Parathyroid adenoma (tissue), 2 donors: ENCODE measurements around the gene SENP2.

Source experiments
- H2AFZ ChIP-seq: fragments of 300-600 bp; sonication (generic); one replicate; pipeline ENCODE4 v1.7.0; 2017; ENCODE audit warnings: antibody characterized with exemption, mild to moderate bottlenecking
- H3K27ac ChIP-seq: fragments of 300-600 bp; sonication (generic); one replicate; pipeline ENCODE4 v1.7.0; 2017
- H3K27me3 ChIP-seq: fragments of 300-600 bp; sonication (generic); one replicate; pipeline ENCODE4 v1.7.0; 2017; ENCODE audit warnings: low read length; ENCODE audit not compliant: control insufficient read depth, insufficient read depth
- H3K36me3 ChIP-seq: fragments of 300-600 bp; sonication (generic); one replicate; pipeline ENCODE4 v1.7.0; 2017; ENCODE audit warnings: low read length; ENCODE audit not compliant: control insufficient read depth, insufficient read depth
- H3K4me1 ChIP-seq: fragments of 300-600 bp; sonication (generic); one replicate; pipeline ENCODE4 v1.7.0; 2017; ENCODE audit warnings: control low read depth
- H3K4me2 ChIP-seq: fragments of 300-600 bp; sonication (generic); one replicate; pipeline ENCODE4 v1.7.0; 2017; ENCODE audit warnings: low read length
- H3K4me3 ChIP-seq: fragments of 300-600 bp; sonication (generic); one replicate; pipeline ENCODE4 v1.7.0; 2017; ENCODE audit warnings: low read depth, low read length
- H3K79me2 ChIP-seq: fragments of 300-600 bp; sonication (generic); one replicate; pipeline ENCODE4 v1.7.0; 2017; ENCODE audit warnings: control low read depth
- H3K9ac ChIP-seq: fragments of 300-600 bp; sonication (generic); one replicate; pipeline ENCODE4 v1.7.0; 2017; ENCODE audit warnings: mild to moderate bottlenecking
- H3K9me3 ChIP-seq: fragments of 300-600 bp; sonication (generic); one replicate; pipeline ENCODE4 v1.7.0; 2017; ENCODE audit warnings: low read length; ENCODE audit not compliant: control insufficient read depth
- TF ChIP-seq, protein P1 (sequence below): fragments of 300-600 bp; sonication (generic); IDR thresholded peaks from one replicate; pipeline ENCODE4 v1.7.0; 2017; ENCODE audit warnings: antibody characterized with exemption, mild to moderate bottlenecking
- donor health status: primary hyperparathyroidism.

Gene SENP2

DNA sequence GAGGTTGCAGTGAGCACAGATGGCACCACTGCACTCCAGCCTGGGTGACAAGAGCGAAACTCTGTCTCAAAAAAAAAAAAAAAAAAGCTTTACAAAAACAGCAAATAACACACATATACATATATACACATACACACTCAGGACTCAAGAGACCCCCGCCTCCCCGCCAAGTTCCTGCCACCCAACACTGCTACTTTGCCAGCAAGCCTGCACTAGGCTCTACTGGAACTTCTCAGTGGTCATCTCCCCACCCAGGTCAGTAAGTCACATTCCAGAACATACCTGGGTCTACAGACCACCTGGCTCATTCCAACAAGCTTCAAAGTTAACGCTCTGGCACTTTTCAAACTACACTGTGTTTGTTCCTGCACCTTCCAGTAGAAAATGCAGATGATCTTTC lies 62.3 kb downstream of the SENP2 start:
- Histone ChIP-seq H3K4me2 (no peak overlapping the region), H3K4me1 (no peaks in the 10 kb centered on the region)
- TF ChIP-seq, protein P1, sequence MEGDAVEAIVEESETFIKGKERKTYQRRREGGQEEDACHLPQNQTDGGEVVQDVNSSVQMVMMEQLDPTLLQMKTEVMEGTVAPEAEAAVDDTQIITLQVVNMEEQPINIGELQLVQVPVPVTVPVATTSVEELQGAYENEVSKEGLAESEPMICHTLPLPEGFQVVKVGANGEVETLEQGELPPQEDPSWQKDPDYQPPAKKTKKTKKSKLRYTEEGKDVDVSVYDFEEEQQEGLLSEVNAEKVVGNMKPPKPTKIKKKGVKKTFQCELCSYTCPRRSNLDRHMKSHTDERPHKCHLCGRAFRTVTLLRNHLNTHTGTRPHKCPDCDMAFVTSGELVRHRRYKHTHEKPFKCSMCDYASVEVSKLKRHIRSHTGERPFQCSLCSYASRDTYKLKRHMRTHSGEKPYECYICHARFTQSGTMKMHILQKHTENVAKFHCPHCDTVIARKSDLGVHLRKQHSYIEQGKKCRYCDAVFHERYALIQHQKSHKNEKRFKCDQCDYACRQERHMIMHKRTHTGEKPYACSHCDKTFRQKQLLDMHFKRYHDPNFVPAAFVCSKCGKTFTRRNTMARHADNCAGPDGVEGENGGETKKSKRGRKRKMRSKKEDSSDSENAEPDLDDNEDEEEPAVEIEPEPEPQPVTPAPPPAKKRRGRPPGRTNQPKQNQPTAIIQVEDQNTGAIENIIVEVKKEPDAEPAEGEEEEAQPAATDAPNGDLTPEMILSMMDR: no peak

DNA sequence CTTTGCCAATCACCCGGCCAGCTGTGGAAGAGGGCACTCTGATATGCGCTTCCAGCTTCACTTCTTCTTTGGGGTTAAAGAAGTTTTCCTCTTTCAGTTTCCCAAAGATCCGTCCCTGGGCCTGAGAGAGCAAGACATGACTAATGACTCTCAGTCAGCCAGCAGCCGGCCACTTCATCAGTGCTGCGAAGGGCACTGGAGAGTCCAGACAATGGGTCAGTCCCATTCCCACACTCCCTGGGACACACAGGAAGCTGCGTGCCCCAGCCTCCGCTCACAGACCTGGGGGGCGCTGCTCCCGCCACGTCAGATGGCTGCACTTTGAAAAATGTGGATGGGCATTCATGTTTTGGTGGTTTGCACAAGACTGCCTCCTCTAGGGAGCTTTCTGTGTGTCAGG lies 63.3 kb downstream of the SENP2 start:
- Histone ChIP-seq H3K36me3 (no peaks in the 10 kb centered on the region), H3K79me2 (no peaks in the 10 kb centered on the region)
- TF ChIP-seq, protein P1: no peak

More for the DNA sequence above, 62.3 kb downstream of the SENP2 start:
- Histone ChIP-seq H3K9ac (no peak overlapping the region), H3K36me3 (no peaks in the 10 kb centered on the region), H3K9me3 (no peaks in the 10 kb centered on the region), H3K27ac (no peak overlapping the region), H3K27me3 (no peaks in the 10 kb centered on the region), H3K4me3 (no peak overlapping the region), H3K79me2 (no peaks in the 10 kb centered on the region), H2AFZ (no peak overlapping the region)

DNA sequence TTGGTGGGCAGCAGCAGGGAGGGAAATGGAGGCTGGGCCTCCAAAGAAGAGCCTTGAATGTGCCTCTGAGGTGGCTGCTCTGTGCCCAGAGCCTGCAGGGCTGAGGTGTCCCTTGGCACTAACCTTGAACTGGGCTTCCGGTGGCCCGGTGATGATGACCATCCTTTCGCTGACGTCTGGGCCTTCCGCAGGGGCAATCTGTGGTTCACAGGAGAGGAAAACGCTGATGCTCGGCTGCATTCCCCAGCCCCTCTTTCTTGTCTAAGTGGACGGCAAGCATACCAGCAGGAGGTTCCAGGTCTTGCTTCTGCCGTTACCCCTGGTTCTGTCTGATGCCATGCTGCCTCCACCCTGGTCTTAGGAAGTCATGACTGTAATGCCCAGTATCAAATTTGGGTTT lies 65.9 kb downstream of the SENP2 start:
- TF ChIP-seq, protein P1: no peak
- Histone ChIP-seq H3K4me2 (no peak overlapping the region), H3K4me3 (no peak overlapping the region), H3K36me3 (no peaks in the 10 kb centered on the region), H3K4me1 (no peaks in the 10 kb centered on the region), H3K27ac (no peak overlapping the region), H2AFZ (no peak overlapping the region), H3K9me3 (no peaks in the 10 kb centered on the region), H3K79me2 (no peaks in the 10 kb centered on the region), H3K9ac (no peak overlapping the region), H3K27me3 (no peaks in the 10 kb centered on the region)

More for the DNA sequence above, 63.3 kb downstream of the SENP2 start:
- Histone ChIP-seq H2AFZ (no peak overlapping the region), H3K4me2 (no peak overlapping the region), H3K27me3 (no peaks in the 10 kb centered on the region), H3K9me3 (no peaks in the 10 kb centered on the region), H3K9ac (no peak overlapping the region), H3K4me1 (no peaks in the 10 kb centered on the region), H3K27ac (no peak overlapping the region), H3K4me3 (no peak overlapping the region)

DNA sequence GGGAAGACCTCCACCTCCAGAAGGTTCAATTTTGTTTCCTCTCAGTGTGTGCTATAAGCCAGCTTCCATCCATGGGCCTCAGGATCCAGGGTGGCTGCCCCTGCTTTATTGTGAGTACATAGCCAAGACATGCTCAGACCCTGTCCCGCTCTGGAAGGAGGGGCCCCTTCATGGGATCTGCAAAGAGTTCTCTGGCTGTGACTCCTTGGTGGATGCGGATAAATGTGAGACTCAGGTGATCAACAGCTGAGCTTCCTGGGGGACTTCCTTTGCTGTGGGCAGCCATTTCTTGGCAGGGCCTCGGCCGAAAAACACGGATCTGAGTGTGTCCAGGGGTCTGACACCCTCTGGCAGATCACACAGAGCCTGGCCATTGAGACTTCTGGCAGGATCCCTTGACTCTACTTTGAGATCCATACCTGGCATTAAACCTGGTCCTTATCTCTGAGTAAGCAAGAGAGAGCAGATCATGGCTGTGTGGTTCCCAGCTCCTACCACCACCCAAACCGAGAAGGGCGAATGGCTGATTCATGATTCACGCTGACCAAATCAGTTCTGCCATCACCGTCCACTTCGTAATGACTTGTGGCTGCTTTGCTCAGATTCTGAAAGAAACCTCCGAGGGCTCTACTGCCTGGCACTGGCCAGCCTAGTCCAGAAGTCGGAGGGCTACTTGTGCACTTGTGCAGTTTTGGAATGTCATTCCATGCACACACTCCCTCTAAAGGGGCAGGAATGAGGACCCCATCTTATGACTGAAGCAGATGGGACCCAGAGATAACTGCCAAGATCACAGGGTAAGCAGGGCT lies 68.1 kb downstream of the SENP2 start:
- Histone ChIP-seq H3K27ac (no peak overlapping the region), H2AFZ (no peak overlapping the region), H3K79me2 (no peaks in the 10 kb centered on the region), H3K9me3 (no peaks in the 10 kb centered on the region), H3K27me3 (no peaks in the 10 kb centered on the region), H3K4me3 (no peak overlapping the region), H3K4me2 (no peak overlapping the region), H3K4me1 (no peaks in the 10 kb centered on the region), H3K9ac (no peak overlapping the region), H3K36me3 (no peaks in the 10 kb centered on the region)
- TF ChIP-seq, protein P1: no peak

DNA sequence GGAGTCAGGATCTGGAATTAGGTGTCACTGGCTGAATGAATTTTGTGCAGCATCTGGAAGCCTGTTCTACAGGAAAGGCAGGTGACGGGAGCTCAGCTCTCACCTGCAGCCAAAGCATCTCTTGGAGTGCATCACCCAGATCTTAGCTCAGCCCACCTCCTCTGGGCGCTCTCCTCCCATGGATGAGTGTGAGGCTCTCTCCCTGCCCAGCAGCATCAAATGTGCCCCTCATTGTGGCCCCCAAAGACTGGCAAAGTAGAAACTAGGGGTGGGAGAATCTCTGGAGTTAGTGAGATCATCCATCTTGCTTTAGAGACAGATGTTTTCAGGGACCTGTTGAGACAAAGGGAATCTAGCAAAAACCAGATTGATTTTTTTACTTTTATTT lies 68.7 kb downstream of the SENP2 start:
- Histone ChIP-seq H3K36me3 (no peaks in the 10 kb centered on the region), H3K4me2 (no peak overlapping the region), H3K9ac (no peak overlapping the region), H3K27me3 (no peaks in the 10 kb centered on the region), H2AFZ (no peak overlapping the region), H3K9me3 (no peaks in the 10 kb centered on the region), H3K4me3 (no peak overlapping the region), H3K4me1 (peaks cover 1% of the 10 kb centered on the region), H3K27ac (no peak overlapping the region), H3K79me2 (no peaks in the 10 kb centered on the region)
- TF ChIP-seq, protein P1: no peak
